ENCODE measurements around the gene GDPD4.

Gene GDPD4

DNA sequence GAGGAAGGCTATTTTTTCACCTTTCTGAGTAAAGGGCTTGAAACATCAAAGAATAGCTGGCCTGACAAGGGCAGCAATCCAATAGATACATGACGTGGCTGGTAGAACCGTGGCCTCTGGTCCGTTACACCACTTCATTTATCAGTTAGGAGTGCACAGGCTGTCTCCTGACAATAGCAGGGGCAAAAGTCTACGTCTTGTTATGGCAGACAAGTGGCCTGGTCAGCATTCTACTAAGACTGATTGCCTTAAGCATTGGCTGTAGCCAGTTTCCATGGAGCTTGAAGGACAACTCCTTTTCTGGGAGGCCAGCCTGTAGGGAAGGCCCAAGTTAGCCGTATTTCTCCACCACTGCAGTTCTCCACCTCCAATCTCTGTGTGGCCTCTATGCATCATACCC, 9.2 kb upstream of the GDPD4 start:
- H3K4me1 ChIP-seq (ENCODE audit: insufficient read depth, low read length, poor library complexity, severe bottlenecking), result no peaks in the 10 kb centered on the region
- TF ChIP-seq, protein P1, sequence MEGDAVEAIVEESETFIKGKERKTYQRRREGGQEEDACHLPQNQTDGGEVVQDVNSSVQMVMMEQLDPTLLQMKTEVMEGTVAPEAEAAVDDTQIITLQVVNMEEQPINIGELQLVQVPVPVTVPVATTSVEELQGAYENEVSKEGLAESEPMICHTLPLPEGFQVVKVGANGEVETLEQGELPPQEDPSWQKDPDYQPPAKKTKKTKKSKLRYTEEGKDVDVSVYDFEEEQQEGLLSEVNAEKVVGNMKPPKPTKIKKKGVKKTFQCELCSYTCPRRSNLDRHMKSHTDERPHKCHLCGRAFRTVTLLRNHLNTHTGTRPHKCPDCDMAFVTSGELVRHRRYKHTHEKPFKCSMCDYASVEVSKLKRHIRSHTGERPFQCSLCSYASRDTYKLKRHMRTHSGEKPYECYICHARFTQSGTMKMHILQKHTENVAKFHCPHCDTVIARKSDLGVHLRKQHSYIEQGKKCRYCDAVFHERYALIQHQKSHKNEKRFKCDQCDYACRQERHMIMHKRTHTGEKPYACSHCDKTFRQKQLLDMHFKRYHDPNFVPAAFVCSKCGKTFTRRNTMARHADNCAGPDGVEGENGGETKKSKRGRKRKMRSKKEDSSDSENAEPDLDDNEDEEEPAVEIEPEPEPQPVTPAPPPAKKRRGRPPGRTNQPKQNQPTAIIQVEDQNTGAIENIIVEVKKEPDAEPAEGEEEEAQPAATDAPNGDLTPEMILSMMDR (conservative IDR thresholded peaks at IDR 0.05; ENCODE audit: low read length), result no peak
- no peak for TF ChIP-seq EZH2phosphoT487 (IDR thresholded peaks at IDR 0.05; ENCODE audit: borderline replicate concordance)
- H3K4me3 ChIP-seq (ENCODE audit: low read length, poor library complexity, severe bottlenecking), result no peak overlapping the region
- no peaks in the 10 kb centered on the region for H3K9me3 ChIP-seq (ENCODE audit: insufficient read depth, low read depth, low read length)
- no peaks in the 10 kb centered on the region for H3K9me2 ChIP-seq (replicated peaks; ENCODE audit: low read depth, low read length)
- H2AFZ ChIP-seq (ENCODE audit: low read length), result no peak overlapping the region
- no peak overlapping the region for H3K4me2 ChIP-seq (ENCODE audit: low read depth, low read length, poor library complexity, severe bottlenecking)
- no peaks in the 10 kb centered on the region for H3K36me3 ChIP-seq (ENCODE audit: insufficient read depth, low read length)
- no peaks in the 10 kb centered on the region for H4K20me1 ChIP-seq (ENCODE audit: insufficient read depth, low read length, poor library complexity, severe bottlenecking)
- H3K79me2 ChIP-seq (ENCODE audit: insufficient read depth, low read length), result no peaks in the 10 kb centered on the region
- H3K27me3 ChIP-seq (ENCODE audit: insufficient read depth, low read length, poor library complexity, severe bottlenecking), result no peaks in the 10 kb centered on the region
- no peaks in the 10 kb centered on the region for H3F3A ChIP-seq (ENCODE audit: low read depth)
- H3K9ac ChIP-seq (ENCODE audit: low read depth, low read length, poor library complexity, severe bottlenecking), result no peak overlapping the region

- Histone ChIP-seq H3K9ac (ENCODE audit: low read depth, low read length, poor library complexity, severe bottlenecking) (no peak overlapping the region), H2AFZ (ENCODE audit: low read length) (no peak overlapping the region), H3K9me2 (replicated peaks; ENCODE audit: low read depth, low read length) (no peaks in the 10 kb centered on the region), H3K9me3 (ENCODE audit: insufficient read depth, low read depth, low read length) (no peaks in the 10 kb centered on the region), H3F3A (ENCODE audit: low read depth) (no peaks in the 10 kb centered on the region), H3K4me2 (ENCODE audit: low read depth, low read length, poor library complexity, severe bottlenecking) (no peak overlapping the region), H3K36me3 (ENCODE audit: insufficient read depth, low read length) (no peaks in the 10 kb centered on the region), H3K4me1 (ENCODE audit: insufficient read depth, low read length, poor library complexity, severe bottlenecking) (no peaks in the 10 kb centered on the region), H3K4me3 (ENCODE audit: low read length, poor library complexity, severe bottlenecking) (no peak overlapping the region), H4K20me1 (ENCODE audit: insufficient read depth, low read length, poor library complexity, severe bottlenecking) (no peaks in the 10 kb centered on the region), H3K79me2 (ENCODE audit: insufficient read depth, low read length) (no peaks in the 10 kb centered on the region), H3K27me3 (ENCODE audit: insufficient read depth, low read length, poor library complexity, severe bottlenecking) (no peaks in the 10 kb centered on the region)
- TF ChIP-seq, protein P1 (conservative IDR thresholded peaks at IDR 0.05; ENCODE audit: low read length), result no peak
- TF ChIP-seq EZH2phosphoT487 (IDR thresholded peaks at IDR 0.05; ENCODE audit: borderline replicate concordance), result no peak
Observed at GRCh38 chr11:77309401-77310085, 8.1 kb upstream of the GDPD4 start.

- TF ChIP-seq, protein P1 (conservative IDR thresholded peaks at IDR 0.05; ENCODE audit: low read length), result no peak
- no peak for TF ChIP-seq EZH2phosphoT487 (IDR thresholded peaks at IDR 0.05; ENCODE audit: borderline replicate concordance)
- Histone ChIP-seq H3K9me2 (replicated peaks; ENCODE audit: low read depth, low read length) (no peaks in the 10 kb centered on the region), H2AFZ (ENCODE audit: low read length) (no peak overlapping the region)
Observed at GRCh38 chr11:77308838-77309237, 7.4 kb upstream of the GDPD4 start.

More at GRCh38 chr11:77308838-77309237, 7.4 kb upstream of the GDPD4 start:
- Histone ChIP-seq H3K79me2 (ENCODE audit: insufficient read depth, low read length) (no peaks in the 10 kb centered on the region), H3K27me3 (ENCODE audit: insufficient read depth, low read length, poor library complexity, severe bottlenecking) (no peaks in the 10 kb centered on the region), H3F3A (ENCODE audit: low read depth) (no peaks in the 10 kb centered on the region), H3K4me1 (ENCODE audit: insufficient read depth, low read length, poor library complexity, severe bottlenecking) (no peaks in the 10 kb centered on the region), H3K36me3 (ENCODE audit: insufficient read depth, low read length) (no peaks in the 10 kb centered on the region), H4K20me1 (ENCODE audit: insufficient read depth, low read length, poor library complexity, severe bottlenecking) (no peaks in the 10 kb centered on the region), H3K4me3 (ENCODE audit: low read length, poor library complexity, severe bottlenecking) (no peak overlapping the region), H3K9me3 (ENCODE audit: insufficient read depth, low read depth, low read length) (no peaks in the 10 kb centered on the region), H3K4me2 (ENCODE audit: low read depth, low read length, poor library complexity, severe bottlenecking) (no peak overlapping the region), H3K9ac (ENCODE audit: low read depth, low read length, poor library complexity, severe bottlenecking) (no peak overlapping the region)
